Central memory CD8-positive, alpha-beta T cell (primary cell): ENCODE measurements around the gene PPP2R2D.
"Not testable (repeated sequence)": the region's sequence is repeated elsewhere in the genome, so short reads cannot be mapped to it uniquely, and the experiment has no call there.

Source experiments
- ATAC-seq: fragments of 150-1000 bp; cut with Tn5 transposase; replicated peaks from 2 replicates; pipeline ENCODE4 v1.10.0; 2022; ENCODE audit warnings: mild to moderate bottlenecking, moderate FRiP score, moderate number of reproducible peaks; ENCODE audit not compliant: poor library complexity, severe bottlenecking; ENCODE audit errors: extremely low read depth
- DNase-seq, 2 donors: peaks; one replicate each; pipeline ENCODE4 v3.0.0; 2021; ENCODE audit warnings: low spot score in 2 of 2
- H3K27ac Mint-ChIP-seq: one replicate; pipeline ENCODE4 v1.8.0; 2022; ENCODE audit warnings: low read depth, mild to moderate bottlenecking, moderate library complexity, mixed read lengths
- H3K27me3 Mint-ChIP-seq: one replicate; pipeline ENCODE4 v1.8.0; 2022; ENCODE audit warnings: mixed read lengths
- H3K36me3 Mint-ChIP-seq: one replicate; pipeline ENCODE4 v1.8.0; 2022; ENCODE audit warnings: mild to moderate bottlenecking, moderate library complexity, mixed read lengths; ENCODE audit not compliant: insufficient read depth
- H3K4me1 Mint-ChIP-seq: one replicate; pipeline ENCODE4 v1.8.0; 2022; ENCODE audit warnings: mixed read lengths
- H3K4me3 Mint-ChIP-seq: one replicate; pipeline ENCODE4 v1.8.0; 2022; ENCODE audit warnings: mild to moderate bottlenecking, moderate library complexity, mixed read lengths
- H3K9me3 Mint-ChIP-seq: one replicate; pipeline ENCODE4 v1.8.0; 2022; ENCODE audit warnings: mixed read lengths

The PPP2R2D gene

GRCh38 chr10:131909014-131909808 lies 8.4 kb downstream of the PPP2R2D start:
- Mint-ChIP-seq H3K27ac (peak overlapping the region; percentile 35), H3K4me1 (peaks cover 62% of the 10 kb centered on the region), H3K36me3 (peaks cover 42% of the 10 kb centered on the region), H3K4me3 (no peak overlapping the region), H3K27me3 (no peaks in the 10 kb centered on the region), H3K9me3 (no peaks in the 10 kb centered on the region)
- DNase-seq (no peak), ATAC-seq (no peak)

- Mint-ChIP-seq H3K36me3 (peaks cover 37% of the 10 kb centered on the region), H3K27ac (no peak overlapping the region), H3K4me3 (no peak overlapping the region), H3K4me1 (peaks cover 60% of the 10 kb centered on the region), H3K9me3 (no peaks in the 10 kb centered on the region), H3K27me3 (no peaks in the 10 kb centered on the region)
- DNase-seq (no peak), ATAC-seq (no peak)
Observed at GRCh38 chr10:131909929-131910328, 9.1 kb downstream of the PPP2R2D start.

- DNase-seq = no peak
- Mint-ChIP-seq H3K4me3 (no peak overlapping the region), H3K27ac (no peak overlapping the region), H3K9me3 (no peaks in the 10 kb centered on the region), H3K27me3 (no peaks in the 10 kb centered on the region), H3K36me3 (peaks cover 35% of the 10 kb centered on the region), H3K4me1 (peaks cover 59% of the 10 kb centered on the region)
- no peak for ATAC-seq
Observed at GRCh38 chr10:131910663-131911314, 10.0 kb downstream of the PPP2R2D start.

- peaks cover 30% of the 10 kb centered on the region for H3K36me3 Mint-ChIP-seq
- no peak overlapping the region for H3K4me3 Mint-ChIP-seq
- H3K27me3 Mint-ChIP-seq = no peaks in the 10 kb centered on the region
- no peaks in the 10 kb centered on the region for H3K9me3 Mint-ChIP-seq
- H3K27ac Mint-ChIP-seq = no peak overlapping the region
- ATAC-seq = no peak
- H3K4me1 Mint-ChIP-seq = peaks cover 60% of the 10 kb centered on the region
- no peak for DNase-seq
Observed at GRCh38 chr10:131911451-131911850, 10.6 kb downstream of the PPP2R2D start.

GRCh38 chr10:131912620-131913019 lies 11.8 kb downstream of the PPP2R2D start:
- Mint-ChIP-seq H3K9me3 (no peaks in the 10 kb centered on the region), H3K27ac (no peak overlapping the region), H3K36me3 (peaks cover 29% of the 10 kb centered on the region), H3K4me1 (peaks cover 64% of the 10 kb centered on the region), H3K27me3 (no peaks in the 10 kb centered on the region), H3K4me3 (no peak overlapping the region)
- DNase-seq (no peak), ATAC-seq (no peak)

- Mint-ChIP-seq H3K27me3 (no peaks in the 10 kb centered on the region), H3K4me3 (no peak overlapping the region), H3K9me3 (no peaks in the 10 kb centered on the region), H3K36me3 (peaks cover 19% of the 10 kb centered on the region), H3K27ac (no peak overlapping the region), H3K4me1 (peaks cover 74% of the 10 kb centered on the region)
- no peak for DNase-seq
- no peak for ATAC-seq
Observed at GRCh38 chr10:131915484-131915883, 14.7 kb downstream of the PPP2R2D start.

GRCh38 chr10:131915990-131916766 lies 15.4 kb downstream of the PPP2R2D start:
- Mint-ChIP-seq H3K4me3 (no peak overlapping the region), H3K4me1 (peaks cover 78% of the 10 kb centered on the region), H3K27me3 (no peaks in the 10 kb centered on the region), H3K36me3 (peaks cover 19% of the 10 kb centered on the region), H3K9me3 (no peaks in the 10 kb centered on the region), H3K27ac (no peak overlapping the region)
- ATAC-seq (no peak), DNase-seq (no peak)

- not testable (repeated sequence) for H3K9me3 Mint-ChIP-seq, ATAC-seq, DNase-seq, H3K4me3 Mint-ChIP-seq, H3K27me3 Mint-ChIP-seq, H3K27ac Mint-ChIP-seq
- peaks cover 78% of the 10 kb centered on the region for H3K4me1 Mint-ChIP-seq
- H3K36me3 Mint-ChIP-seq = peaks cover 17% of the 10 kb centered on the region
Observed at GRCh38 chr10:131916767-131917160, 16.0 kb downstream of the PPP2R2D start.

- Mint-ChIP-seq H3K4me1 (peaks cover 79% of the 10 kb centered on the region), H3K36me3 (peaks cover 15% of the 10 kb centered on the region), H3K27ac (peak overlapping the region; percentile 30)
- not testable (repeated sequence) for DNase-seq, H3K9me3 Mint-ChIP-seq, H3K27me3 Mint-ChIP-seq, H3K4me3 Mint-ChIP-seq, ATAC-seq
Observed at GRCh38 chr10:131917496-131917895, 16.7 kb downstream of the PPP2R2D start.

GRCh38 chr10:131919461-131919860 lies 18.7 kb downstream of the PPP2R2D start:
- Mint-ChIP-seq H3K4me1 (peaks cover 75% of the 10 kb centered on the region), H3K27ac (peak overlapping the region; percentile 30)
- not testable (repeated sequence) for ATAC-seq, H3K9me3 Mint-ChIP-seq, DNase-seq, H3K4me3 Mint-ChIP-seq, H3K36me3 Mint-ChIP-seq, H3K27me3 Mint-ChIP-seq

- H3K36me3 Mint-ChIP-seq = peaks cover 8% of the 10 kb centered on the region
- DNase-seq (no peak), ATAC-seq (no peak)
- H3K4me1 Mint-ChIP-seq = peaks cover 72% of the 10 kb centered on the region
- peak overlapping the region; percentile 30 for H3K27ac Mint-ChIP-seq
- H3K4me3 Mint-ChIP-seq = no peak overlapping the region
- no peaks in the 10 kb centered on the region for H3K9me3 Mint-ChIP-seq
- no peaks in the 10 kb centered on the region for H3K27me3 Mint-ChIP-seq
Observed at GRCh38 chr10:131920151-131920550, 19.3 kb downstream of the PPP2R2D start.

GRCh38 chr10:131920693-131921092 lies 19.9 kb downstream of the PPP2R2D start:
- Mint-ChIP-seq H3K36me3 (peaks cover 8% of the 10 kb centered on the region), H3K9me3 (no peaks in the 10 kb centered on the region), H3K27me3 (no peaks in the 10 kb centered on the region), H3K27ac (peak overlapping the region; percentile 30), H3K4me3 (no peak overlapping the region), H3K4me1 (peaks cover 68% of the 10 kb centered on the region)
- DNase-seq (no peak), ATAC-seq (no peak)
